GM18868 (cell line): ENCODE data around the gene TCF20.

ENCODE experiments used
- ATAC-seq: cut with Tn5 transposase; IDR thresholded peaks from one replicate; pipeline ENCODE4 v1.9.1; 2021; ENCODE audit warnings: mild to moderate bottlenecking, moderate library complexity; ENCODE audit not compliant: unreplicated experiment

Gene TCF20

DNA sequence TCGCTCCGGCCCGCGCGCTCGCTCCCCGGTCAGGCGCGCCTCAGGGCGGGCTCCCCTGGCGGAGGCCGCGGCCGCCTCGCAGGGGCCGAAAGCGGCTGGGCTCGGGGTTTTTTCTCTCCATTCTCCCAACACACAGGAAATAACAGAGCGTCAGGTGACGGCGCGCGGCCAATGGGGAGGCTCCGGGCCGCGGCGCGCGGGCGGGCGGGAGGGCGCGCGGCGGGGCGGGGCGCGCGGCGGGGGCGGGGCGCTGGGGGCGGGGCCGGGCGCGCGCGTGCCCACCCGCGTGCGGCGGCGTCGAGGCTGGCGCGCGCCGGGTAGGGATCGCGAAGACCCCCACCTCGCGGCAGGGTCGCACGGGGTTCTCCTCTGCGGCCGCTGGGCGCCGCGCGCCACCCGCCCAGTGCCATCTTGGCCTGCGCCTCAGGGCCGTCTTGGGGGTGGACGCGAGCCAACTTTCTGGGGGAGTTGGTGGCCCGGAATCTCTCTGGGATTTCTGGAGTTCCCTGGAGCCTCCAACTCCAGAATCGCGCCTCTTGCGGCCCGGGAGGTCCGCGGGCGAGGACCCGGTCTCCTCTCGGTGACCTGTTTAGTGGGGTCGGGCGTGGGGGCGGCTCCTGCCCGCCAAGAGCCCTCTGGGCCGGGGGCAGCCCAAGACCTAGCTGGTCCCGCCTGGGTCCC is at the start of gene TCF20:
Gene TCF20, minus strand, starts transcription at position 144 of the 681 bp plus-strand sequence. CDS start 55,348 bp downstream, outside the sequence.
- ATAC-seq: peak; percentile 60

DNA sequence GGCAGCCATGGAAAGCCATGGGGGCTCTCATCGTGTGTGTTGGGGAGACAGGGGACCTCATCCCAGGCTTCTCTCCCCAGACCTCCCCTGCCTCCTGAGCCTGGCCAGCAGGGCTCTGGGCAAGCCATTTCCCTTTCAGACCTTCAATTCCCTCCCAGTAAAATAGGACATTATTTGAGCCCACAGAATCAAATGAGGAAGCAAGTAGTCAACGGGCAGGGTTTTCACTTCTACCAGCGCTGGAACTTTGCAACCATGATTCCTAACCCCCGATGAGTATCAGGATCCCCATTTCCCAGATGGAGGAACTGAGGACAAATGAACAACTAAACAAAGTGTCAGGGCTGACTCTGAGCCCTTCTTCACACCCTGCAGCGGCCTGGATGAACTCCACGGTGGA is 48.9 kb upstream of the TCF20 start:
- ATAC-seq: no peak

DNA sequence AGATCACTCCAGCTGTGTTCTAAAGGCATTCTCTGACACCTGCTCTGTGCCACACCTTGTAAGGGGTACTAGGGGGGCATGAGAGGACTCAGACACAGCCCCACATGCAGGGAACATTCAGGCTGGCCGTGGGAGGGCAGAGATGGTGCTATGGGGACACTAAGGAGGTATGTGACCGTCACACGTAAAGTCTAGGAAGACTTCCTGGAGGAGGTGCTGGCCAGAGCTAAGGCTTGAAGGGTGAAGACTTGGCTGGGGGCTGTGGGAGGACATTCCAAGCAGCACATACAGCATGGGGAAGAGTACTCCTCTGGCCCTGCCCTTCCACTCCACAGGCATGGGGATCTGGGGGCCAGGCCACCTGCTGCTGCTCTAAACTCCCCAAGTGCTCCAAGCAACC is 48.5 kb upstream of the TCF20 start:
- no peak for ATAC-seq

DNA sequence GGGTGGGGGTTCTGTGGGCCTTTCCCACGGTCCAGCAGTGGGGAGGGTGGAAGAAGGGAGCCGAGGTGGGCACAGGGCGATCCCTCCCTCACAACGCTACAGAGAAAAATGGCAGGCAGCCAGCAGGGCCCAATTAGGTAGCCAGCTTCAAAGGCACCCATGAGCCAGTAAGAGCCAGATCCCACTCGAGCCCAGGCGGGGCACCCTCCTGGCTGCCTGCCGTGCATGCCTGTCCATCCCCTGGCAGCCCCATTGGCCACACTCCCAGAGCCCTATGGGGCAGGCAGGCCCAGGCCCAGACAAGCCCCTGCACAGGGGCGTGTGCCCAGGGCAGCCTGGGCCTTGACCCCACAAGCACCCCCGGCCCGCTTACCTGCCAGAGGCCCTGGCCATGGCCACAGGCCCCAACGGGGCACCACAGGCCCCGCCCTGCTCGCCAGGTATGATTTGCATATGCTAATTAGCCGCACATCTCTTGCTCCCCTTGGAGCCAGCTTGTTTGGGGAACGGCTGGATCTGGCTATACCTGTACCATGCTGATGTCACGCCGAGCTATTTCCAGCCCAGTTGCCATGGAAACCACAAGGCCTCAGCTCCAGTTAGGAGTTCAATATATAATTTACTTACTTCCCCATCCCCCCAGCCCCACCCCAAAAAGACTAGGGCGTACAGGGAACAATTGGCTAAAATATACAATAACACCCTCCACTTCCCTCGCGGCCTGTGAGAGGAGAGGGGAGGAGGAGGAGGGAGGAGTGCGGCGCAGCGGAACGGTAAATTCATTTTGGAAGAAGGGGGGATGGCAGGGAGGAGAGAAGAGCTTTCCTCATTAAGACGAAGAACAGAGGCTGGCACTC is 47.5 kb upstream of the TCF20 start:
- ATAC-seq: no peak

DNA sequence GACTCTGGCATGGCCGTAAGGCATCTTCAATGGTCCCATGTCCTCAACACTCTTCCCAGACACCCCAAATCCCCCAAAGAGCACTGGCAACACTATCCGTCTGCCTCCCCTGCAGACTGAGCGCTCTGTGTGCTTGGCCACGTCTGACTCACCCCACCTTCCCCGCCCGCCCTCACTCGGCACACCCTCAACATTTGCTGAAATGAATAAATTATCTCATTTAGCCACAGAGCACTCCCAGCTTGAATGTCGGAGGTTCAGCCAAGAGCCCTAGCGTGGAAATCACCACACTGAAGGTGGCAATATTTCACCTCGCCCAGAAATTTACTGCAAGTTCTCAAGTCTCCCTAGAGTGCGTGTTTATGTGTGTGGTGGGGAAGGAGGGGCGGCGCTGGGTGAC is 46.6 kb upstream of the TCF20 start:
- ATAC-seq: no peak

DNA sequence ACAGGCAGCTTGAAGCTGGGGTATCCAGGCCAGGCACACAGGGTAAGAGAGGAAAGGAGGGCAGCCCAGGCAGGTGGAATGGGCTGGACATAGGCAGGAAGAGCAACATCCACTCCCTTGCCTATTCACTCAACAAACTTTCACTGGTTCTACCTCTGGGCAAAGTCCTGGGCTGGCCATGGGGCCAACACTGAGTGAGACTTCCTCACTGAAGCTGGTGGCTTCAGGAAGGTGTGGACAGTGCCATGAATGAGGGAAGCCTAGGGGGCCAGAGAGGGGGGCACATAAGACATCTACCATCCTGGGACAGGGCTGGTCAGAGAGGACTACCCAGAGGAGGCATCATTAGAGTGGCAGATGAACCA is 44.9 kb upstream of the TCF20 start:
- no peak for ATAC-seq

DNA sequence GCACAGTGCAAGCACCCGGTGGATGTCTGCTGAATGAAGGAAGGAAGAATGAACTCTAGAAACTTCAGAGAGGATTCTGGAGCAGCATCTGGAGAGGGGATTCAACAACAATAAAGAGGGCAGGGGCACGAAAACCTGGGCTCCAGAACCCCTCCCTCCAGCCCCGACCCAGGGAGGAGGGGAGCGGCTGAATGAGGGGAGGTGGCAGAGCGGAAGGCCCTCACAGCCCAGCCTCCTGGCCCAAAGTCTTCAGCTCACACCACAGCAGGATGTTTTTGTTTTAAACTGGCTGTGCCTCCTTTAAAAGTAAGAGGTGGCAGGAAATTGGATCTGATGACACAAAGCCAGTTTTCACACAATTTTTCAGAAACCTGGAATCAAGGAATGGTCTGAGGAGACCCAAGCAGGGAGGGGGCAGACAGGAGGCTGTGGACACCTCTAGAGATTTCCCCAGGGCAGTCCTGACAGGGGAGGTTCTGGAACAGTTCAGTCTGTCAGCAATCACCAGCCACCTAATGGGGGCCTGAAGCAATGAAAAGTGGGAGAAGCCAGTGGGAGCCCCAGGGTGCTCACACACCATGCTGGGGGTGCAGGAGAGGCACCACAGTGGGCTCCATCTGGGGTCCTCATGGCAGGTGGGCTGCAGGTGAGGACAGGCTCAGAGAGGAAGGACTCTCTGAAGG is 44.4 kb upstream of the TCF20 start:
- ATAC-seq: no peak

DNA sequence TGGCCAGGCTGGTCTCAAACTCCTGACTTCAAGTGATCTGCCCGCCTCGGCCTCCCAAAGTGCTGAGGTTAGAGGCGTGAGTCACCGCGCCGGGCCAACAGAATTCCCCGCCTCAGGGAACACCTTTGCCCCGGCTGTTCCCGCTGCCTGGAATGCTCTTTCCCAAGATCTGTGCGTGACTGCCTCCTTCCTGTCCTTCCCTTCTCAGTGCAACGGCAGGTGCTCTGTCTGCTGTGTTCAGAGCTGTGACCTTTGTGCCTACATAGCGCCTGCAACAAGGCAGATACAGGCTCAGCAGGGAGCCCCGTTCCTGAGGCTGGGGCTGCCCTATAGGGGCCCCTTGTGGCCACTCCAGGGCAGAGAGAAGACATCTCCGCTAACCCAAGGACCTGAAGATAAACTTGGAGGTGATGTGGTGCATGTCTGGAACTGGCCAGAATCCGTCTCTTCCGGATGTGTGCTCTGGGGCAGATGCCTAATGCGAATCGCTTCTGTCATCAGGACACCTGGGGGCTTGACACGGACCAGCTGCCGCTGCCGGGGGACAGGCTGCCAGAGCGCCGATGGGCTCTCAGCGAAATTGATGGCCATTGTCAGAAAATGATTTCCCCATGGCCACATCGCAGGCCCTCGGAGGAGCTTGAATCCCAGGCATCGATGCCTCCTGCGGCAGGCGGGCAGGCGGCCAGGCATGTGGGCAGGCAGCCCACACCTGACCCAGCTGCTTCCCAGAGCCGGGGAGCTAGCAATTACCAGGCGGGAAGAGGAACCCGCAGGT is 43.5 kb upstream of the TCF20 start:
- no peak for ATAC-seq

DNA sequence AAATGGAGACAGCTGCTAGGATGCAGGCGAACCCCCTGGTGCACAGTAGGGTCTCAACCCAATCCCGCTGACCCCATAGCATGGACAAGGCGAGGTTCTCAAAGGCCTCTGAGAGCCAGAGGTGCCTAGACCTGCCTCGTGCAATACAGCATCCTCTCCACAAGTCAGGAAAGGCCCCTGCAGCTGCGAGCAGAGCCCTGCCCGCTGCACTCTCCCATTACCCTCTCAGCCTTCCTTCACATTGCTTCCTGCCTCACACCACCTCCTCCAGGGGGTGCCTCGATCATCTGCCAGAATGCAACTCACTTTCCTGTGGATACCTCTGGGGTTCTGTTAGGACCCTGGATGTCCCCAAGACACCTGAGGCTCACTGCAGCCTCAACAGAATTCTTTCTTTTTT is 42.8 kb upstream of the TCF20 start:
- no peak for ATAC-seq

DNA sequence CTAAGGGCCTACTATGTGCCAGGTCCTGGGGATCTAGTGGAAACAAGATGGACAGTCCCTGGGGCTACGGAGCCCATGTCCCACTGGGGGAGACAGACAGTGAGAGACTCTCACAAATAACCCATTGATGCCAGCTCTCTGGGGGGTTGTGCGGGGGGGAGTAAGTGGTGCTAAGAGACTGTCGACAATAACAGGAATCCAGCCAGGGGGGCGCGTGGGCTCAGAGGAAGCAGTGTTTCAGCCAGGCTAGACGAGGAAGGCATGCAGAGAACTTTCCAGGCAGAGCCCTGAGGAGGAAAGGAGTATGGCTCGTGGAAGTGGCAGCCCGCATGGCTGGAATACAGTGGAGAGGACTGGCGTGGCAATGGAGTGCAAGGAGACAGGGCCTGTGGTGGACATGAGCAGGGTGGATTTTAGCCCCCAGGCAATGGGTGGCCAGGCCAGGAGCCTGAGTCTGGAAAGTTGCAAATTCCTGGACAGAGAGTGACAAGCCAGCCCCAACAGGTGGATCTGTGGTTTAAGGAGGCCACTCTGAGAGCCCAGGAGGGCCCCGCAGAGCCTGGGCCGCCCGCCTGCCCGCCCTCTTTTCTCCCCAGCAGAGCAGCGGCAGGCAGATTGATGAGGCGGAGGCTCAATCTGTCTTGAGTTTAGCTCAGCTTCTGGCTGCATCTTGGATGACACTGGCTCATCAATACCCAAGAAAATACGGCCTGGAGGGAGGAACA is 40.0 kb upstream of the TCF20 start:
- no peak for ATAC-seq

DNA sequence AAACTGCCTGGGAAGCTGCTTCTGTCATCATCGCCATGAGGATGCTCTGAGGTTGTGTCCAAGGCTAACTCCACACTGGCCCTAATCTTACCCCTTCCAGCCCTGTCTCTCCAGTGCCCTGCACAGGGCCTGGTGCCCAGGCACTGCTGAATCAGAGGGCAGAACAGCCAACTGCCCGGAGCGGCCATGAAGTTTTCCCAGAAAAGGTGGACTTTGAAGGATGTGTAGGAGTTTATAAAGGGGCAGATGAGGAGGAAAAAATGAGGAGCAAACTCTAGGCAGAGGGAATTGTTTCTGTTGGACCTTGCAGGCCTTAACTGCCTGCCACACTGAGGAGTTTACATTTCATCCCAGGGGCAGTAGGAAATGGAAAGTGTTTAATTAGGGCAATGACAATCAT is 39.4 kb upstream of the TCF20 start:
- no peak for ATAC-seq

DNA sequence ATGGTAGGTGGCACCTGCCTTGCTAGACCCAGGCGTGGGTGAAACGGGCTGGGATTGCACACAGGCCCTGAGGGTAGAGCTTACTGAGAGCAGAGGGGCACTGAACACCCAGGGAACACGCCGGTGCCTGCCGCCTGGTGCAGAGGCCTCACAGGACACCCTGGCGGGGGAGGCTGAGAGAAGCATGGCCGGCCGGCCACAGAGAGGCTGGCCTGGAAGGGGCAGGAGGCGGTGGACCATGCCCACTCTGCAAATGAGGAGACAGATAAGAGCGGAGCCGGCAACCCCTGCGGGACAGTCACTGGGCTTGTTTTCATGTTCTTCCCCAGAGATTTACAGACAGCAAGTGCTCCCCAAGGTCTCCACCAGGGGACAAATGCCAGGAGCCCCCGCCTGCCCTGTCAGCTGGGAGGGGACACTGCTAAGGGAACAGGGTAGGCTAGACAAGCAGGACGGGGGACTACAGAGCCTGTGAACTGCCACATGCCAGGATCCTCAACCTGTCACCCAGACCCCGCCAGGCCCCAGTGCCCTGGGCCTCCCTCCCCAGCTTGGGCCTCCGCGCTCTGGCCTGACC is 38.5 kb upstream of the TCF20 start:
- ATAC-seq: no peak

DNA sequence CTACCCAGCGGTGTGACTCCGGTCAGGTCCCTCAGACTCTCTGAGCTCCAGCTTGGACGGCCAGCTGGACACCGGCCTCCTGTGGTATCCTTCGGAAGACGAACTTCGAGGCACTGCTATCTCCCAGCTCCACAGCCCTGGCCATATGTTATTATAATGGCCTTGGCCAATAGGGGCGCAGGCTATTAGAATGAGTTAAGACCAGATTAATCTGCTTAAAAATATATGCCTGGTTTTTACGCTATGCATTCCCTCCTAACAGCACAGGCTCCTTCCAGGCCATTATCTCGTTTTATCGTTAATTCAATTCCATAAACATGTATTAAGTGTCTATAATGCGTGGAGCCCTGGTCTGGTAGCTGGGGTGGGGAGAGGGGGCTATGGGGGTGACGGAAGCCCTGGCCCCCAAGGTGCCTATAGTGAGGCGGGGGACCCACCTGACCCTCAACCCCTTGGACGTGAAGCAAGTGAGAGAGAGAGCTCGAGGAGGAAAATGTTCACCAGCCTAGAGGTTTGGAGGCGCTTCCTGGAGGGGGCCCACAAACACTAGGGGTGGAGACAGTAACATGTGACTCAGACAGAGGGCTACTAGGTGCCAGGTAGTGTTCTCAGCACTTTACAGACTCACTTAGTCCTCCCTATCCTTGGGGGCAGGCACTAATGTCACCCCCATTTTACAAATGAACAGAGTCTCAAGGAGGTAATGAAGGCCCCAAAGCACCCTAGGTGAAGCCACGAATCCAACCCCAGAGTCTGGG is 37.5 kb upstream of the TCF20 start:
- ATAC-seq: no peak

DNA sequence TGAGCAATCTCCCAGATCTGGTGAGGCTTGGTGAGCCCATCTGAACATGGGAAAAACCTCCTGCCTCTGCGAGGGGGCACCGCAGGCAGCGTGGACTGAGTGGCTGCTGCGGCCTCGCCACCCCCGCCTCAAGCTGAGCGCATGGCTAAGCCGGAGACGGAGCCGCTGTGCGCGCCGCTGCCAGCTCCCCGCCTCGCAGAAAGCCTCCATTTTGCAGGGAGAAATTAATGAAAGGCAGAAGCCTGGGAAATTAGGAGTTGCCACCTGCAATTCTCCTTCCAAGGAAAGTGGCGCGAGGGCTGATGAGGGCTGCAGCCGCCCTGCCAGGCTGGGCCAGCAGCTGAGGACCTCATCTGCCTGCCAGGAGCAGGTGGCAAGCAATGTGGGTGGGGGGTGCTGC is 35.6 kb upstream of the TCF20 start:
- ATAC-seq: no peak

DNA sequence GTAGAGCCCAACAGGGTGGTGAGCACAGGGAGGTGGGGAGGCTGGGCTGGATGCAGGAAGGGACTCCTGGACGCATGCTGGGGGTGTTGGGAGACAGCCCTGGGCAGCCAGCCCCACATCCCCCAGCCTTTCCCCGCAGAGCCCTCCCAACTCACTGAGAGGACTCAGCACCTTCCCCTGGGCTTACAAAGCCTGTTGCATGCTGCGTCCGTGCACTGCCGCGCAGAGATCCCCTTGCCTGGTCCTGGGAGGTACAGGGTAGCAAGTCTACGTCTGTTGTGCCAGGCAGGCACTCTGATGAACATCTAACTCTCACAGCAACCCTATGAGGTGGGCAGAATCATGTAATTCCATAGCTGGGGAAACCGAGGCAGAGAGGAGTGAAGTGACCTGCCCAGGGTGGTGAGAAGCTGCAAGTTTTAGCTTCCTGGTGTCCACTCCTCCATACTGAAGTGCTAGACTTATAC is 33.9 kb upstream of the TCF20 start:
- ATAC-seq: no peak

DNA sequence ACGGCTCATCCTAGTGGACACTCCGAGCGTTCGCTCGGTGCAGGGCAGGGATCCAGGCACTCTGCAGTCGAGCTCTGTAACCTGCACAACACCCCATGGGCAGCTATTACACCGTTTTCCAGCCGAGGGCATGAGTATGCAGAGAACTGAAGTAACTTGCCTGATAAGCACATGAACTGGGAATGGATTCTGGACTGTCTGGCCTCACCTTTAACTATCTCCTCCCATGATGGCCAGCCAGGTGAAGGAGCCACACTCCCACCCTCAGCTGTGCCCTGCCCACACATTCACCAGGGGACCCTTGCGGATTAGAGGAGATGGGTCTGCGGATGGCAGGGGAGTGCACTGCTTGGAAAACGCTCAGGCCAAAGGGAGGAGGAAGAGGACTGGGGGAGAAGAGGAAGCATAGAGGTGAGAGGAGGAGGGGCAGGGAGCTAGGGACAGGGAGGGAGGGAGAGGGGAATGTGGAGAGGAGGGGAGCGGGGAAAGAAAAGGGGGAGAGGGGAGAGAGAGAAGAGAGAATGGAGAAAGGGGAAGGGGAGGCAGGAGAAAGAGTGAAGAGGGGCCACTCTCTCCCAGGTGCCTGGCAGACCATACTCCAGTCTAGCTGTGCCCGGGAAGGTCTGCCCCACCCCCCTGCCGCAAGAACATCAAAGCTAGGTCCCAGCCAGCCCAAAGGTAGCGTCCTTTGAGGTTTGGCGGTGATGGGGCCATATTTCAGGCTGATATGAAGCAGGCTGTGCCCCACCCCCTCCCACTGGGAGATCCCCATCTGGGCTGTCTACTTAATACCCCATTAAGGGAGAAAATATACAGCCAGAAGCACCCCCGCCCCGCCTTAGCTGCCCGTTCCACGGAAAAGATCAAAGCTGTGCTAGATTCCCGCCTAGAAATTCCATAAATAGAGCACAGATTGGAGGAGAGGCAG is 33.2 kb upstream of the TCF20 start:
- ATAC-seq: no peak

DNA sequence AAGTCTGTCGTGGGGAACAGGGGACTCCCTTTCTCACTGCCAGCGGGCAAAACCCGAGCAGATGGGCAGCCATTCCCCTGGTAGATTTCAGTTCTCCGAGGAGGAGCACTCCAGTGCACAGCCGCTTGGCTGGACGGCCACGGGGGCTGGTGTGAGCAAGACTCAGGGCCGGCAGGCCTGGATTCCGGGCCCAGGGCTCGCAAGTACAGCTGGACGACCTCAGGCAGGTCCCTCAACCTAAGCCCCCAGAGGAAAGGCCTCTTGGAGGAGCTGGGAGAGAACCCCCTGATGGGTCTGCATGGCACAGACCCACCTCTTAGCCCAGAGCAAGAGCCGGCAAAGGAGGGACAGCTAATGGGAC is 31.3 kb upstream of the TCF20 start:
- ATAC-seq: no peak

DNA sequence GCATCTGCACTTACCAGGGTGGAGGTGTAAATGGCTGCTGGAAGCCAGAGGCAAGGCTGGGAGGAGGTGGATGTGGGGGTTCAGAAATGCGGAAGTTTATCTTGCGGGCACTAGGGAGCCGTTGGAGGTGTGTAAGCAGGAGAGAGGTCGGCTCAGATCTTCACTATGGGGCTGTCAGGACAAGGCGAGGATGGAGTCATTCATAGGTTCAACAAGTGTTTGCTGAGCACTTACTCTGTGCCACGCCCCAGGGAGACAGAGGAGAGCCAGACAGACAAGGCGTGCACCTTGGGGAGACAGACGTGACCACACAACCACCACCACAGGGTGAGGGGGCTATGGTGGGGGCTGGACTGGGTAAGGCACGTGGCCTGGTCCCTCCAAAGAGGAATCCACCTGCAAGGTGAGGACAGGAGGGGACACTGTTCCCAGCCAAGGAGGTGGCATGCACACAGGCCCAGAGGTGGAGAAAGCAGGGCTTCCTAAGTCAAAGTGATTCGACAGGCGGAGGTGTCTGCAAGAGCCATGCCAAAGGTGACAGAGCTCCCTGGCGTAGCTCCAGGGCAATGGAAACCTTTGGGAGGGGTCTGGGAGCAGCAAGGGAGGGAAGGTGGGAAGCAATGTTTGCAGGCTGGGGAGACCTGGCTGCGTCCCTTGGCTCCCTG is 30.8 kb upstream of the TCF20 start:
- no peak for ATAC-seq
